Amygdala (tissue), 56 donors: Measurements from ENCODE around the gene CD7.
"Not testable (repeated sequence)": the region's sequence is repeated elsewhere in the genome, so short reads cannot be mapped to it uniquely, and the experiment has no call there.

Experiments used
- DNase-seq, 56 donors: peaks; one replicate each; lab custom pipeline; 2025; lab: John Stamatoyannopoulos, UW

CD7 gene

DNA sequence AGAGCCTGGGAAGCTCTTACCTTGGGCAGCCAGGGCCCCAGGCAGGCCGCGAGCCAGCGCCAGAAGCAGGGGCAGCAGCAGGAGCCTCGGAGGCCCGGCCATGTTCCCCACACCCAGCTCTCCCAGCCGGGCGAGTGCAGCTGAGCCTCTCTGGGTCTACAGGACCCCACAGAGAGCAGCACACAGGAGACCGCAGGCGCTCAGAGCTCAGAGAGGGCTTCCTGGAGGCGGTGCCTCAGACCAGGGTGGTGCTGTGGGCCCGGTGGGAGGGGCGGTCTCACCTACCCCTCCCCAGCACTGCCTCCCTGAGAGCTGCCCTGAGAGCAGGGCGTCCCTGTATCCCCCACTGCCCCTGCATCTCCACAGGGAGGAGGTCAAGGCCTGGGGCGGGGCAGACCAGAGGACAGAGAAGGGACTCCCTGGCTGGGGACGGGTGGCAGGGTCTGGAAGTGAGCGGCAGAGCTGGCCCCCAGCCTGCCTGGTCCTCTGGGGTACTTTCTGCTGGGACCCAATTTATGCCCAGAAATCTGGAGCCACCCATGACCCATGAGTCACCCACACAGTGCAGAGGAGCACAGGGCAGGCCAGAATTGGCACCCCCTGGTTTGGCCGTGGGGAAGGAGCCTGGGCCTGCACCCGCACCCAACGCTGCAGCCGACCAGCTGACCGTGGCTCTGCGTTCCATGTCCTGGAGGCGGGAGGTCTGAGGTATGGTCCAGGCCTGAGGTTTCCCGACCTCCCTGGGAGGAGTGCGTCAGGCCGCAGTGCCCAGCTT is at the start of gene CD7:
Gene CD7, minus strand, starts transcription at position 215 of the 775 bp plus-strand sequence. Its CDS starts 113 bp downstream, at position 102.
- no peak for DNase-seq

DNA sequence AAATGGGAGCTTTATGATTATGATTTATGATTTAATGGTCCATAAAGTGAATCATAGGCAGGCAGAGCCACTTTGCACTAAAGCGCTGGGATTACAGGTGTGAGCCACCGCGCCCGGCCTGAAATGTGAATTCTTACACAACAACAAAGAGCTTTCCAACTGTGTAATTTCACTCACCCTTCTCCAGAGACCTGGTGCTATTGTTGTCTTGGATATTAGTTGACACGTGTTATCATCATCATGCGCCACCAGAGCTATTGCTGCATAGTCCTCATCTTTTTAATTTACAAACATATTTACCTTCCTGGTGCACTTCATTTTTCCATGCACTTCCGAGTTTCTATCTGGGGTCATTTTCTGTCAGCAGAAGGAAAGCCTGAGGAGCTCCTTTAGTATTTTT is 49.3 kb upstream of the CD7 start:
- no peak for DNase-seq

GRCh38 chr17:82365606-82366295 is 48.3 kb upstream of the CD7 start:
- no peak for DNase-seq

GRCh38 chr17:82361885-82362633 is 44.7 kb upstream of the CD7 start:
- DNase-seq: no peak

- DNase-seq: not testable (repeated sequence)
Observed at GRCh38 chr17:82359451-82360074, 42.2 kb upstream of the CD7 start.

- no peak for DNase-seq
Observed at GRCh38 chr17:82358465-82359350, 41.3 kb upstream of the CD7 start, which contains the start of gene TEX19. TSS of gene TEX19 (plus strand) at chr17:82359247. CDS start at chr17:82362151, 2,904 bp downstream.

GRCh38 chr17:82357394-82357793 is 40.0 kb upstream of the CD7 start:
- no peak for DNase-seq

- no peak for DNase-seq
Observed at GRCh38 chr17:82356845-82357355, 39.5 kb upstream of the CD7 start.

DNA sequence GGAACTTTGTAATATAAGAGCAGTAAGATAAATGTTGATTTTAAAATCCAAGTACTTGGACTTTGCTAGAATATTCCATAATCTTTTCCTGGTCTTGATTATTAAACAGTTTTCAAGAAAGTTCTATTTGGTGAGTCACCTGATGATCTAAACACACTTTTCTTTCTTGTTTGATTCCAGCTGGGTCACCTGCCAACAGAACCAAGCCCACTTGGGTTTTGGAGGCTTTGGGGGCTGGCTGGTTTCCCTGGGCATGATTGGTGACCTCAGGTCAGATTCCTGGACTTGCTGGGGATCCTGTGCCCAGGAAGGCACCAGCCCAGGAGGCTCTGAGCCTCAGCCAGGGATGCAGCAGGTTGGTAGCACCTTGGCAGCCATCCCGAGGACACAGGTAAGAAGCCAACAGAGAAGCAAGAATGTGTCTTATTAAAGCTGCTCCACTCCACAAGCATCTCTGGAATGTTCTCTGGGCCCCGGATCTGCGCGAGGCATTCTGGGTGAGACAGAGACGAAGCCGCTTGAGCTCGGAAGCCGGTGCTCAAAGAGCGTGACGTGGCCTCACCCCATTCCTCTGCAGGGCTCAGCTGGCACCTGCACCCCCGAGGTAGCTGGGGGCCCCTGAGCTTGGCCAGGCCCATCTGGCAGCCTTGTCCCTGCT is 38.5 kb upstream of the CD7 start:
- DNase-seq: no peak

GRCh38 chr17:82354804-82355308 is 37.4 kb upstream of the CD7 start:
- no peak for DNase-seq

DNA sequence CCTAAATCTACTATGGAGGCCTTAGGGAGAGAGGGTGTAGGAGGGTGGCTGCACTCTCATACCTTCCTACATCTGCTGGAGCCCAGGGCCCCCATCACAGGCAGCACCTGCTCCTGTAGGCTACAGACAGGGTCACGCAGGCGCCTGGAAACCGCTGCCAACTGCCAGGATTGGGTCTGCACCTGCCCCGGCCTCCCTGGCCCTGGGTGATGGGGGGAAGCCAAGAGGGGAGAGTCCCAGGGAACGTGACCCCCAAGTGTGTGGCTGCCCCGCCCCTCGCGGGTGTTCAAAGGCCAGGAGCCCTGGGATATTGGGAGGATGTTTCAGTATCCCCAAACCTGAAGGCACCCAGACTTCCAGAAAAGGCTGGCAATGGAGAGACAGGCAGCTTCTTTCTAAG is 36.1 kb upstream of the CD7 start:
- no peak for DNase-seq

- DNase-seq: peak in 54 of 56 donors; percentile 5 to 90 (median 57)
Observed at GRCh38 chr17:82351713-82352488, 34.5 kb upstream of the CD7 start.

DNA sequence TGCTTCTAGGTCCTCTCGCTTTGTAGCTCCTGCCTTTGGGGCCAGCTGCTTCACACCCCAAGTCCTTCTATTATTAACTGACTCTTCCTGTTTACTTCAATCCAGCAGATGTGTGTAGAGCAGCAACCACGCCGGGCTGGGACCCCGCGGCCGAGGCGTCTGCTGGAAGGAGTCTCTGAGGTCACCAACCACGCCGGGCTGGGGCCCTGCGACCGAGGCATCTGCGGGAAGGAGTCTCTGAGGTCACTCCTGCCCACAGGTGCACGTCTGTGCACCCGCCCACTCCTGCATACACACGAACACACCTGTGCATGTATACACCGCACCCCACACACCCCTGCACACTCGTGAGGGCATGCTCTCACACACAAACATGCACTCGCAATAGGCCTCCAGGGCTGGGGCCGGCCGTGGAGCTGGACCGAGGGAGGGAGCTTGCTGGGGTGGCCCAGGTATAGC is 33.9 kb upstream of the CD7 start:
- no peak for DNase-seq

GRCh38 chr17:82350182-82351030 is 33.0 kb upstream of the CD7 start:
- DNase-seq: no peak

GRCh38 chr17:82349287-82349701 is 31.9 kb upstream of the CD7 start:
- no peak for DNase-seq

DNA sequence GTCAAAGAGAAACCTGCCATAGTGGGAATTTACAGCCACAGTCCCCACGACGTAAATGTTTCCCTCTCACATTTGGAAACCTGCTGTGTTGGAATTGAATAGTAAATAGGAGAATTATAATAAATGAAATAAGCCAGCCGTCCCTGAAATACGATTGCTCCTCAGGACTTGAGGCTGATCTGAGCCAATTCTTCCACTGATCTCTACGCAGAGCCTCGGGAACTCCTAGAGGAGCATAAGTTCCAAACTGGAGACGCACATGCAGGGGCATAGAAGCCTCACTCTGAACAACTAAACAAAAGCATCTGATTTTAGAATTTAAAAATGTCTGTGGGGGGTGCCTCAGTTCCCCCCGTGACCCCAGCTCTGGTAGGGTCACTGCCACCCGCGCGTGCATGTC is 31.5 kb upstream of the CD7 start:
- no peak for DNase-seq

GRCh38 chr17:82348434-82348833 is 31.0 kb upstream of the CD7 start:
- DNase-seq: no peak
